SK-N-MC (cell line): ENCODE measurements around the gene NFIX.

ENCODE experiments used
- DNase-seq: peaks from one replicate; pipeline ENCODE4 v3.0.0-alpha.2; 2011; ENCODE audit warnings: low read depth, low spot score
- H3K27ac ChIP-seq: fragments of 200-600 bp; sonication (generic); 2 replicates; pipeline ENCODE4 v1.5.1; 2016; ENCODE audit warnings: mixed run types
- H3K36me3 ChIP-seq: fragments of 200-600 bp; sonication (generic); 2 replicates; pipeline ENCODE4 v1.6.1; 2017; ENCODE audit warnings: antibody characterized with exemption, low read length, mixed read lengths; ENCODE audit not compliant: insufficient read depth
- H3K4me3 ChIP-seq: fragments of 200-600 bp; sonication (generic); 2 replicates; pipeline ENCODE4 v1.5.1; 2016
- H3K9ac ChIP-seq: fragments of 200-600 bp; sonication (generic); 2 replicates; pipeline ENCODE4 v1.8.0; 2017; ENCODE audit warnings: mixed run types, mixed read lengths; ENCODE audit not compliant: insufficient read length
- H3K9me3 ChIP-seq: fragments of 200-600 bp; sonication (generic); 2 replicates; pipeline ENCODE4 v1.6.1; 2017; ENCODE audit warnings: low read depth, mild to moderate bottlenecking, antibody characterized with exemption, low read length, moderate library complexity, mixed read lengths
- EZH2 ChIP-seq: fragments of 200-600 bp; sonication (generic); IDR thresholded peaks from one replicate; pipeline ENCODE4 v1.6.1; 2017; ENCODE audit warnings: antibody characterized with exemption
- FOXP2 ChIP-seq: optimal IDR thresholded peaks from 2 replicates; pipeline ENCODE3; 2011; ENCODE audit warnings: mild to moderate bottlenecking, moderate library complexity; ENCODE audit not compliant: insufficient read depth; ENCODE audit errors: extremely low read length, control extremely low read depth
- POLR2AphosphoS5 ChIP-seq: IDR thresholded peaks from 2 replicates; pipeline ENCODE4 v1.6.1; 2012; ENCODE audit warnings: mild to moderate bottlenecking, low read depth, low read length, borderline replicate concordance

NFIX gene

GRCh38 chr19:13029893-13030292, 34.6 kb downstream of the NFIX start:
- Histone ChIP-seq H3K4me3 (no peak overlapping the region), H3K9ac (no peak overlapping the region), H3K27ac (0 out of 2 replicates have a peak overlapping the region, but pooled peaks have one; percentile 32), H3K9me3 (no peaks in the 10 kb centered on the region), H3K36me3 (peaks cover 37% of the 10 kb centered on the region)
- no peak for DNase-seq
- no peak for TF ChIP-seq POLR2AphosphoS5
- TF ChIP-seq FOXP2, result no peak
- no peak for TF ChIP-seq EZH2

- Histone ChIP-seq H3K9me3 (no peaks in the 10 kb centered on the region), H3K9ac (peak overlapping the region; percentile 62), H3K36me3 (peaks cover 21% of the 10 kb centered on the region), H3K27ac (peak overlapping the region; percentile 83), H3K4me3 (no peak overlapping the region)
- TF ChIP-seq POLR2AphosphoS5 (no peak), EZH2 (no peak), FOXP2 (no peak)
- no peak for DNase-seq
Observed at GRCh38 chr19:13031917-13032623, 36.8 kb downstream of the NFIX start.

DNA sequence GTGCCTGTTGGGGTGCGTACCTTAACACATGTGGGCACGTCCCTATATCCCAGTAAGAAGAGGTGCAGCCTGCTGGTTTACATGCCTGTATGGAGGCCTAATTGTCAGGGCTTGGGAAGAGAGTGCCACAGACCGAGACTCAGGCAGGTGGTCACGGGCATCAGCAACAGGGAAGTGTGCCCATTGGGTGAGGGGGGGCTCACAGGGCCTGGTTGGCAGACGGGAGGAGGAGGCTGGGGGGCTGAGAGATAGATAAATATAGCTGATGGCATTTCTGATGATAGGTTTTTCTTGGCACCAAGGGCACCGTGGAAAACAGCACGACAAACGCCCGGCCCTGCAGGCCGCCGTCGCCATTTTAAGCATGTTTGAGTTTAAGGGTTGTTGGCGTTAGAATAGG, 37.6 kb downstream of the NFIX start:
- no peaks in the 10 kb centered on the region for H3K9me3 ChIP-seq
- H3K9ac ChIP-seq, result no peak overlapping the region
- TF ChIP-seq FOXP2, result no peak
- no peak for TF ChIP-seq POLR2AphosphoS5
- no peak for TF ChIP-seq EZH2
- H3K27ac ChIP-seq, result peak overlapping the region; percentile 83; the same call in 1 of the 2 replicates
- DNase-seq, result no peak
- H3K4me3 ChIP-seq, result no peak overlapping the region
- H3K36me3 ChIP-seq, result peaks cover 14% of the 10 kb centered on the region

GRCh38 chr19:13033244-13033643, 38.0 kb downstream of the NFIX start:
- Histone ChIP-seq H3K9ac (no peak overlapping the region), H3K4me3 (no peak overlapping the region), H3K27ac (peak overlapping the region; percentile 58; the same call in 1 of the 2 replicates), H3K9me3 (no peaks in the 10 kb centered on the region), H3K36me3 (peaks cover 13% of the 10 kb centered on the region)
- TF ChIP-seq POLR2AphosphoS5 (no peak), EZH2 (no peak), FOXP2 (no peak)
- no peak for DNase-seq

DNA sequence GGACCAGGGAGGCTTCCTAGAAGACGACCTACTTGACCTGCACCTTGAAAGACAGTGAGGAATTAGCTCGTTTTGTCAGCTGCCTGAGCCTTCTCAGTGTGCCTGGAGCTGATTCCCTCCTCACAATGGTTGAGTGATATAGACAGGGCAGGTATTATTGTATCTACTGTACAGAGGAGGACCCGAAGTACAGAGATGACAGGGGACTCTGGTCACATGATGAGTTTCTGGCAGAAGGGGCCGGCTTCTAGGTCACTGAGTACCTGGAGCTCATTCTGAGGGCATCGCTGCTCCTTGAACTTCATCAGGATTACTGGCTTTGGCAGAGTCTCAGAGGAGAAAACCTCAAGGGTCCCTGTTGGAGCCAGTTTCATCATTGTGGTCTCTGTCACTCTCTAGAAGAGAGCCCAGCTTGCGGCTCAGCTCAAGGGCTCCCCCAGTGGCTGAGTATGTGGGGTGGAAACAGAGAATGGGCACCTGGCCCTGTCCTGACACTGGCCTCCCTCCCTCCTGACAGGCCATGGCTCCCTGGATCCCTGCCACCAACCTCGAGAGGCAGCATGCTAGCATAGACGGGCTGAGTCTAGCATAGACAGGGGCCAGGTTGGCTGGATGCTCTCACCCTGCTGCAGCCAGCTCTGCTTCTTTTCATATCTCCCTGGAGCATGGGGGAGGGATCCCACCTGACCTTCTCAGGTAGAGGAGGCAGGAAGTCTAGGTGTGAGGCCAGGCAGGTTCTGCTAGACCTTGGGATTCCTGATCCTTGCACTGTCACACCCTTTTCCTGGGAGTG, 38.7 kb downstream of the NFIX start:
- TF ChIP-seq EZH2 (no peak), FOXP2 (no peak), POLR2AphosphoS5 (no peak)
- Histone ChIP-seq H3K9me3 (no peaks in the 10 kb centered on the region), H3K4me3 (no peak overlapping the region), H3K27ac (peak overlapping the region; percentile 58; the same call in 1 of the 2 replicates), H3K36me3 (peaks cover 13% of the 10 kb centered on the region), H3K9ac (no peak overlapping the region)
- no peak for DNase-seq

DNA sequence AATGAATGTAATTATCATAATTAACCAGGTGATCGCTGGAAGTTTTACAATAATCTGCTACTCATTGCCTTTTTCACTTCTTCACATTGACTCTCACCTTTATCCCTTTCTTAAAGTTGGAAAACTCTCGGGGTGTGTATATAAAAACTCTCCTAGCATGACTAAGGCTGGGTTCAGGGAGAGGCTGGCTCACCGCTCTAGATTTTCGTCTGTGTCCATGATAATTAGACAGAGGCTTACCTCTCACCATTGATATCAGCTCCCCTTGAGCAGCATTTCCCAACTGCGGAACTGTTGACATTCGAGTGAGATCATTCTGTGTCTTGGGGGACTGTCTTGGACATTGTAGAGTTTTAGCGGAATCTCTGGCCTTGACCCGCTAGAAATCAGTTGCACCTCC, 39.4 kb downstream of the NFIX start:
- DNase-seq, result no peak
- Histone ChIP-seq H3K9ac (no peak overlapping the region), H3K9me3 (no peaks in the 10 kb centered on the region), H3K4me3 (no peak overlapping the region), H3K36me3 (peaks cover 13% of the 10 kb centered on the region), H3K27ac (peak overlapping the region; percentile 54; the same call in 1 of the 2 replicates)
- TF ChIP-seq POLR2AphosphoS5 (no peak), FOXP2 (no peak), EZH2 (no peak)

- no peak for DNase-seq
- no peaks in the 10 kb centered on the region for H3K9me3 ChIP-seq
- H3K4me3 ChIP-seq, result no peak overlapping the region
- H3K36me3 ChIP-seq, result peaks cover 6% of the 10 kb centered on the region; the same call in 1 of the 2 replicates
- H3K27ac ChIP-seq, result no peak overlapping the region
- no peak overlapping the region for H3K9ac ChIP-seq
- TF ChIP-seq EZH2 (no peak), FOXP2 (no peak), POLR2AphosphoS5 (no peak)
Observed at GRCh38 chr19:13035820-13036365, 40.6 kb downstream of the NFIX start.

DNA sequence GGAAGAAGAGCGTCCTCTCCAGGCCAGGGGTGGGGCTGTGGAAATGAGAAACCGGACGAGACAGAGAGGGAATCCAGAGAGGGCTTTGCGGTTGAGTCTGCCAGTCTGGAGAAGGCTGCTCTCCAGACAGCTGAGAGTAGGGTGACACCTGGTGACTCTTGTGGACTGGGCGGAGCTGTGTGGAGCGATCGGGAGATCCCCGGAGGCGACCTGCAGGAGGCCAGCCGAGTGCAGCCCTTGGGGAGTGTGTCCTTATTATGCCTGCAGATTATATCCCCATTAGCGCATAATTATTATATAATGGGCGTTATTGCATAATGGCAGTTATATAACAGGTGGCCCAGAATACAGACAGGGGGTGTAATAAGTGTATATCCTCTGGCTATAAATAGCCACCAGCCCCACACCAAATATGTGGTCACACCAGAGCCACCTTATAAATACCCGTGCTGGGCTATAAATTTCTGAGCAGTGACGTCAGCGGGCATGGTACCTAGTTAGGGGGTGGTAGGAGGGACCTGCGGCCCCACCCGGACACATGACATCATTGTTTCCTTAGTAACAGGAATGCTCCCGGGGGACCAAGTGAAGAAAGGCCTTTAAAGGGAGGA, 41.2 kb downstream of the NFIX start:
- TF ChIP-seq EZH2, result no peak
- Histone ChIP-seq H3K9ac (no peak overlapping the region), H3K36me3 (peaks cover 6% of the 10 kb centered on the region; the same call in 1 of the 2 replicates), H3K9me3 (no peaks in the 10 kb centered on the region), H3K4me3 (no peak overlapping the region), H3K27ac (no peak overlapping the region; the same call in 1 of the 2 replicates)
- no peak for DNase-seq
